BLaER1 treated with 17β-estradiol and CSF1 and Interleukin-3, amounts not matched to agents 10 nM and 100 nM (cell line): Measurements from ENCODE around the gene ENTPD3.

Experiments used
- H3K27ac ChIP-seq, 11 experiments: shearing (Covaris generic); formaldehyde crosslinking; 2 replicates each; pipeline ENCODE4 v1.8.1; 2022
- H3K27me3 ChIP-seq, 11 experiments: shearing (Covaris generic); formaldehyde crosslinking; 2 replicates each; pipeline ENCODE4 v1.8.1; 2022
- H3K36me3 ChIP-seq, 11 experiments: shearing (Covaris generic); formaldehyde crosslinking; 2 replicates each; pipeline ENCODE4 v1.8.1; 2022
- H3K4me1 ChIP-seq, 10 experiments: shearing (Covaris generic); formaldehyde crosslinking; 2 replicates each; pipeline ENCODE4 v1.8.1; 2022
- H3K4me2 ChIP-seq, 11 experiments: shearing (Covaris generic); formaldehyde crosslinking; 2 replicates each; pipeline ENCODE4 v1.8.1; 2022
- H3K4me3 ChIP-seq, 10 experiments: shearing (Covaris generic); formaldehyde crosslinking; 2 replicates each; pipeline ENCODE4 v1.8.1; 2022
- H3K9ac ChIP-seq, 11 experiments: shearing (Covaris generic); formaldehyde crosslinking; 2 replicates each; pipeline ENCODE4 v1.8.1; 2022
- H3K9me3 ChIP-seq, 11 experiments: shearing (Covaris generic); formaldehyde crosslinking; replicated peaks in 1 of 11; 2 replicates each; pipeline ENCODE4 v1.8.1; 2022
- H4K20me1 ChIP-seq, 11 experiments: shearing (Covaris generic); formaldehyde crosslinking; 2 replicates each; pipeline ENCODE4 v1.8.1; 2022
- Cebpa-rat ChIP-seq, 11 experiments: shearing (Covaris generic); IDR thresholded peaks; 2 replicates each; pipeline ENCODE4 v1.8.1; 2022

The ENTPD3 gene

GRCh38 chr3:40427045-40427669 is 40.2 kb downstream of the ENTPD3 start:
- Histone ChIP-seq H3K9ac (no peak overlapping the region), H3K27me3 (no peaks in the 10 kb centered on the region), H3K4me2 (peak overlapping the region in 1 of 11 experiments; percentile 25; a peak in 2 of 22 replicates), H3K9me3 (no peaks in the 10 kb centered on the region), H3K27ac (no peak overlapping the region), H4K20me1 (no peaks in the 10 kb centered on the region), H3K36me3 (peaks cover 0 to 3% (median 0%) of the 10 kb centered on the region in 11 experiments; a peak in 2 of 22 replicates), H3K4me3 (no peak overlapping the region), H3K4me1 (peaks cover 0 to 4% (median 0%) of the 10 kb centered on the region in 10 experiments; a peak in 2 of 20 replicates)
- TF ChIP-seq Cebpa-rat (IDR thresholded peaks at IDR 0.05): no peak

GRCh38 chr3:40432793-40433192 is 45.8 kb downstream of the ENTPD3 start:
- Histone ChIP-seq H4K20me1 (no peaks in the 10 kb centered on the region), H3K9ac (no peak overlapping the region), H3K27ac (no peak overlapping the region), H3K27me3 (no peaks in the 10 kb centered on the region), H3K4me2 (no peak overlapping the region), H3K9me3 (no peaks in the 10 kb centered on the region), H3K4me3 (no peak overlapping the region), H3K36me3 (no peaks in the 10 kb centered on the region; a peak in 1 of 22 replicates), H3K4me1 (no peaks in the 10 kb centered on the region)
- no peak for TF ChIP-seq Cebpa-rat (IDR thresholded peaks at IDR 0.05)

GRCh38 chr3:40437889-40438288 is 50.9 kb downstream of the ENTPD3 start:
- Histone ChIP-seq H4K20me1 (no peaks in the 10 kb centered on the region), H3K27ac (no peak overlapping the region), H3K4me3 (no peak overlapping the region), H3K4me2 (no peak overlapping the region), H3K36me3 (no peaks in the 10 kb centered on the region; a peak in 1 of 22 replicates), H3K27me3 (no peaks in the 10 kb centered on the region), H3K4me1 (no peaks in the 10 kb centered on the region), H3K9me3 (no peaks in the 10 kb centered on the region), H3K9ac (no peak overlapping the region)
- no peak for TF ChIP-seq Cebpa-rat (IDR thresholded peaks at IDR 0.05)

GRCh38 chr3:40445062-40445461 is 58.1 kb downstream of the ENTPD3 start:
- H4K20me1 ChIP-seq: no peaks in the 10 kb centered on the region

DNA sequence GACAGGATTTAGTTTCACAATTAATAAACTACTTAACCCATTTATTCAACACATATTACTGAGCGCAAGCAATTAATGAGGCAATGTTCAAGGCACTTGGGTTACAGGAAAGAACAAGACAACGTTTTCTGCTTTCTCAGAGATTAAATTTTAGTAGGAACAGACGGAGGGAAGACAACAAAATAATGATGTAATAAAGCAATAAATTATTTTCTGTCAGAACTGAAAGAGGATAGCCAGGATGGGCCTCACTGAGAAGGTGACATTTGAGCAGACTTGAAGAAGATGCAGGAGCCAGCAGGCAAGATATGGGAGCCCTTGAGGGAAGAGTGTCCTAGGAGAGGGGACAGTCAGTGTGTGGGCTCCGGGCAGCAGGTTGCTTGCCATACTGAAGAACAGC is 58.9 kb downstream of the ENTPD3 start:
- Histone ChIP-seq H3K9ac (no peak overlapping the region), H3K4me1 (no peaks in the 10 kb centered on the region), H3K27ac (no peak overlapping the region), H3K27me3 (no peaks in the 10 kb centered on the region), H3K4me2 (no peak overlapping the region), H3K9me3 (no peaks in the 10 kb centered on the region), H3K4me3 (no peak overlapping the region), H3K36me3 (peaks cover 0 to 14% (median 0%) of the 10 kb centered on the region in 11 experiments; a peak in 6 of 22 replicates), H4K20me1 (no peaks in the 10 kb centered on the region)
- no peak for TF ChIP-seq Cebpa-rat (IDR thresholded peaks at IDR 0.05)

More at GRCh38 chr3:40445062-40445461, 58.1 kb downstream of the ENTPD3 start:
- H3K4me2 ChIP-seq: no peak overlapping the region
- no peaks in the 10 kb centered on the region for H3K27me3 ChIP-seq
- no peak overlapping the region for H3K9ac ChIP-seq
- H3K27ac ChIP-seq: no peak overlapping the region
- no peaks in the 10 kb centered on the region for H3K9me3 ChIP-seq
- H3K36me3 ChIP-seq: peaks cover 0 to 10% (median 0%) of the 10 kb centered on the region in 11 experiments; a peak in 6 of 22 replicates
- H3K4me3 ChIP-seq: no peak overlapping the region
- no peaks in the 10 kb centered on the region for H3K4me1 ChIP-seq
- TF ChIP-seq Cebpa-rat (IDR thresholded peaks at IDR 0.05): no peak

DNA sequence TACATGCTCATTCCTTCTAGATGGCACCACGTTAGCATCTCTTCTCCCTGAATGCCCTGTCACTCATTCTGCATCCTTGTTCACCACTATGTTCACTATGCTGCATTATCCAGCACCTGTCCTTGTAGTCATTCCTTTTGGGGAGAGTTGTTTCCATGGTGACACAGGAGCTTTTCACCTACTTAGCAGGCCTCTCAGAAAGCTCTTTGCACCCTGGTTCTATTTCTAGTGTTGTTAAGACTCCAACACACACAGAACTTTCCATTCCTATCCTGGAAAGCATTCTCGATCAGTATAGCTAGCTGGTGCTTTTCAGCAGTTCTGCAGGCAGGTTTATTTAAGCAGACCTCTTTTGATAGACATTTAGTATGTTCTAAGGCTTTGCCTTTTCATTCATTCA is 63.5 kb downstream of the ENTPD3 start:
- Histone ChIP-seq H3K27ac (no peak overlapping the region), H3K4me3 (no peak overlapping the region), H4K20me1 (no peaks in the 10 kb centered on the region), H3K4me2 (no peak overlapping the region), H3K4me1 (peaks cover 15 to 26% (median 23%) of the 10 kb centered on the region in 10 experiments), H3K27me3 (no peaks in the 10 kb centered on the region), H3K9ac (no peak overlapping the region), H3K36me3 (peaks cover 0 to 14% (median 0%) of the 10 kb centered on the region in 11 experiments; a peak in 6 of 22 replicates), H3K9me3 (no peaks in the 10 kb centered on the region)
- no peak for TF ChIP-seq Cebpa-rat (IDR thresholded peaks at IDR 0.05)

- no peaks in the 10 kb centered on the region for H3K27me3 ChIP-seq
- H3K9ac ChIP-seq: no peak overlapping the region; a peak in 1 of 22 replicates
- no peak overlapping the region for H3K4me3 ChIP-seq
- peak overlapping the region in 7 of 11 experiments; percentile 86 to 95 (median 91); a peak in 9 of 22 replicates for H3K4me2 ChIP-seq
- no peak overlapping the region for H3K27ac ChIP-seq
- peaks cover 0 to 4% (median 0%) of the 10 kb centered on the region in 11 experiments; a peak in 5 of 22 replicates for H3K36me3 ChIP-seq
- no peak for TF ChIP-seq Cebpa-rat (IDR thresholded peaks at IDR 0.05)
- peaks cover 20 to 31% (median 28%) of the 10 kb centered on the region in 10 experiments for H3K4me1 ChIP-seq
- no peaks in the 10 kb centered on the region for H4K20me1 ChIP-seq
- no peaks in the 10 kb centered on the region for H3K9me3 ChIP-seq
Observed at GRCh38 chr3:40451551-40451950, 64.6 kb downstream of the ENTPD3 start.

DNA sequence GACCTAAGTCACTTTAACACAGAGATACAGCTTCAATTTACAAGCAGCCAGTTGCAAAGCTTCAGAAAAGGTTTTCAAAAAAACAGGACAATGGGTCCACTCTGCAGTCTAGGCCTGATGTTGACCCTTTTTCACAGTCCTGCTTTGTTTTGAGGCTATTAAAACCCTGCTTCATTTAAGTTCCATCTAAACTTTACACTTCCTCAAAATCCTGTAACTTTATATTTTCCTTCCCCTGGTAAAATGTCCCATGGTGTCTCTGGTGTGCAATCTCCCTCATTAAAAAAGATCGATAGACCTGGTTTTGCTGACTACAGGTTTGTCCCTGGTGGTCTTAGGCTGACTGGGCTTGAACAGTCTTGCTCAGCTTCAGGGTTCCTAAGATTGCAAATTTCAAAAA is 65.1 kb downstream of the ENTPD3 start:
- no peaks in the 10 kb centered on the region for H3K9me3 ChIP-seq
- peak overlapping the region in 5 of 11 experiments; percentile 77 to 86 (median 81); a peak in 7 of 22 replicates for H3K27ac ChIP-seq
- peak overlapping the region; percentile 60 to 74 (median 71); a peak in 18 of 20 replicates for H3K4me3 ChIP-seq

GRCh38 chr3:40452562-40452875 is 65.5 kb downstream of the ENTPD3 start:
- peak overlapping the region; percentile 73 to 86 (median 81) for H3K27ac ChIP-seq
- no peak for TF ChIP-seq Cebpa-rat (IDR thresholded peaks at IDR 0.05)
- H3K4me2 ChIP-seq: peak overlapping the region; percentile 76 to 95 (median 87)
- peaks cover 0 to 4% (median 0%) of the 10 kb centered on the region in 11 experiments; a peak in 1 of 22 replicates for H3K36me3 ChIP-seq
- peaks cover 21 to 32% (median 29%) of the 10 kb centered on the region in 10 experiments for H3K4me1 ChIP-seq
- peaks cover 0 to 3% (median 0%) of the 10 kb centered on the region in 11 experiments; a peak in 8 of 22 replicates for H4K20me1 ChIP-seq
- peak overlapping the region; percentile 78 to 86 (median 82) for H3K9ac ChIP-seq
- H3K9me3 ChIP-seq: no peaks in the 10 kb centered on the region
- no peaks in the 10 kb centered on the region for H3K27me3 ChIP-seq
- peak overlapping the region; percentile 60 to 74 (median 71) for H3K4me3 ChIP-seq

More for the DNA sequence above, 65.1 kb downstream of the ENTPD3 start:
- H3K27me3 ChIP-seq: no peaks in the 10 kb centered on the region
- H3K4me2 ChIP-seq: peak overlapping the region; percentile 76 to 95 (median 87)
- no peak for TF ChIP-seq Cebpa-rat (IDR thresholded peaks at IDR 0.05)
- H4K20me1 ChIP-seq: no peaks in the 10 kb centered on the region
- peaks cover 0 to 4% (median 0%) of the 10 kb centered on the region in 11 experiments; a peak in 1 of 22 replicates for H3K36me3 ChIP-seq
- peaks cover 21 to 32% (median 29%) of the 10 kb centered on the region in 10 experiments for H3K4me1 ChIP-seq
- H3K9ac ChIP-seq: peak overlapping the region in 10 of 11 experiments; percentile 78 to 86 (median 82); a peak in 16 of 22 replicates
